ENCODE measurements around the gene SPN.

DNA sequence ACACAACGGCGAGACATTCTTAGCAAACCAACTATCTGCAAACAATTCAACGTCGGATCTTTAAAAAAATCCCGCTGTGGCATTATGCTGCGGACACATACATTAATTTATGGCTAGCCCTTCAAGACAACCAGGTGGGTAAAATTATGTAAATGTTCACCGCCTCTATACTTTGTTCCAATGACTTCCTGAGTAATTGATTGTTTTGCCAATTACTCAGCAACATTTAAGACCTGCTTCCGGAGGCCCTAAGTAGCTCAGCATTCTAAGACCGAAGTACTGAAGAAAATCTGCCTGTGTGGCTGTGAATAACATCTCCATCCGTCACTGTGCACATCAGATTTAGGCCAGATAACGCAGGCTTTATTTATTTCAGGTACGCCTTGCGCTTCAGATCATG, 39.2 kb downstream of the SPN start:
- no peak for TF ChIP-seq CTCF (IDR thresholded peaks at IDR 0.05)
- TF ChIP-seq POLR2A (IDR thresholded peaks at IDR 0.05): no peak

Data from adrenal gland (tissue), 5 donors.